Mammary epithelial cell (primary cell): ENCODE data around the gene TSPAN10.

ENCODE experiments used
- CTCF ChIP-seq, 2 donors: IDR thresholded peaks in 1 of 2; conservative IDR thresholded peaks in 1 of 2; 2 replicates each; pipeline ENCODE4 v1.5.1; 2011 to 2012; ENCODE audit warnings: inconsistent platforms in 2 of 2, low read length in 2 of 2, mild to moderate bottlenecking in 2 of 2, control low read depth in 1 of 2, low read depth in 1 of 2; ENCODE audit not compliant: insufficient read depth in 1 of 2; ENCODE audit errors: extremely low read depth in 1 of 2
- EZH2 ChIP-seq: IDR thresholded peaks from 2 replicates; pipeline ENCODE4 v1.6.1; 2012; ENCODE audit warnings: low read length, inconsistent platforms, borderline replicate concordance

GRCh38 chr17:81644496-81644895 lies 7.5 kb downstream of the TSPAN10 start:
- no peak for TF ChIP-seq CTCF (conservative IDR thresholded peaks at IDR 0.05 in 1 of 2, IDR thresholded peaks at IDR 0.05 in 1 of 2; ENCODE audit: extremely low read depth in 1 of 2, insufficient read depth in 1 of 2, low read depth in 1 of 2, low read length in 2 of 2)
- no peak for TF ChIP-seq EZH2
